HepG2 (cell line): ENCODE measurements around the gene VENTX. TPM values are rescaled to one million over a fixed set of nuclear protein-coding genes. Genes with fewer than 3 reads are reported as not detected.

Experiments
- ATAC-seq: fragments of 200-7000 bp; cut with Tn5 transposase; 3 replicates; pipeline ENCODE4 v1.9.1; 2020; ENCODE audit warnings: mild to moderate bottlenecking, moderate library complexity
- BruUV-seq: library from RNA; stranded (reverse); fragments of 400-500 nt; replicated peaks from 2 replicates; lab custom pipeline; 2021; lab: Mats Ljungman, UMichigan
- CTCF ChIA-PET: fragments of 300-600 bp; formaldehyde crosslinking; extraction: SDS; loops from one replicate; lab custom pipeline; 2021; ENCODE audit warnings: low total read pairs, inconsistent platforms, low intra/inter-chr PET ratio; lab: Yijun Ruan, JAX
- POLR2A ChIA-PET: fragments of 350-600 bp; sonication (Branson Sonifier 250); formaldehyde crosslinking; loops from one replicate; lab custom pipeline; 2020; ENCODE audit warnings: antibody characterized with exemption, inconsistent platforms; lab: Yijun Ruan, JAX
- DNase-seq: peaks from one replicate; pipeline ENCODE4 v3.0.0-alpha.2; 2015; ENCODE audit warnings: low spot score
- FAIRE-seq: peaks from 3 replicates; lab custom pipeline; 2011; peaks lifted over from hg19 to GRCh38; lab: Jason Lieb, UNC
- H2AFZ ChIP-seq: one replicate; pipeline ENCODE4 v1.6.1; 2011; ENCODE audit warnings: low read length, inconsistent platforms
- H3K27ac ChIP-seq: fragments of 300-600 bp; 3 replicates; pipeline ENCODE4 v1.8.0; 2011; ENCODE audit warnings: mixed run types, mild to moderate bottlenecking, mixed read lengths, low read length, inconsistent platforms; ENCODE audit not compliant: insufficient read depth; ENCODE audit errors: extremely low read length
- H3K27me3 ChIP-seq, 2 experiments: fragments of 200-600 bp in 1 of 2; 2 replicates in 1 of 2; 3 replicates in 1 of 2; pipeline versions ENCODE4 v1.6.0 to v1.8.0; 2011; ENCODE audit warnings: low read length in 2 of 2, mild to moderate bottlenecking in 2 of 2, moderate library complexity in 2 of 2, inconsistent platforms in 1 of 2; ENCODE audit not compliant: insufficient read depth in 2 of 2, control insufficient read depth in 1 of 2
- H3K36me3 ChIP-seq, 2 experiments: fragments of 200-600 bp in 1 of 2; replicated peaks in 1 of 2; 2 replicates in 1 of 2; 3 replicates in 1 of 2; pipeline versions ENCODE4 v1.5.1 to v1.8.0; 2011; ENCODE audit warnings: low read length in 2 of 2, inconsistent platforms in 1 of 2; ENCODE audit not compliant: insufficient read depth in 2 of 2, control insufficient read depth in 1 of 2
- H3K4me1 ChIP-seq: 2 replicates; pipeline ENCODE4 v1.5.1; 2012; ENCODE audit warnings: low read length, inconsistent platforms; ENCODE audit not compliant: insufficient read depth
- H3K4me2 ChIP-seq: 2 replicates; pipeline ENCODE4 v1.6.0; 2011; ENCODE audit warnings: low read depth, low read length, inconsistent platforms
- H3K4me3 ChIP-seq, 3 experiments: fragments of 200-600 bp in 1 of 3; sonication (generic), shearing (Covaris generic) in 1 of 3; replicated peaks in 1 of 3; 2 replicates each; pipeline ENCODE4 v1.5.1; 2011 to 2016; ENCODE audit warnings: low read length in 3 of 3, inconsistent platforms in 2 of 3, low read depth in 2 of 3, mild to moderate bottlenecking in 2 of 3, control low read depth in 1 of 3, mixed read lengths in 1 of 3; ENCODE audit not compliant: insufficient read depth in 1 of 3
- H3K79me2 ChIP-seq: one replicate; pipeline ENCODE4 v1.6.1; 2011; ENCODE audit warnings: low read length, inconsistent platforms; ENCODE audit not compliant: insufficient read depth
- H3K9ac ChIP-seq: 2 replicates; pipeline ENCODE4 v1.6.0; 2011; ENCODE audit warnings: mild to moderate bottlenecking, low read depth, low read length, inconsistent platforms; ENCODE audit not compliant: insufficient read depth
- H3K9me3 ChIP-seq: 2 replicates; pipeline ENCODE4 v1.5.1; 2012; ENCODE audit warnings: mild to moderate bottlenecking, low read length
- H4K20me1 ChIP-seq: 2 replicates; pipeline ENCODE4 v1.6.0; 2011; ENCODE audit warnings: inconsistent platforms, mild to moderate bottlenecking, low read length, moderate library complexity; ENCODE audit not compliant: insufficient read depth
- GABPA ChIP-seq, 2 experiments: IDR thresholded peaks; 2 replicates each; pipeline ENCODE4 v1.6.1; 2011 to 2016; ENCODE audit warnings: low read depth in 2 of 2, low read length in 1 of 2, missing biosample characterization in 1 of 2, missing genetic modification characterization in 1 of 2
- HMG20A ChIP-seq: IDR thresholded peaks from 2 replicates; pipeline ENCODE4 v1.6.1; 2016; ENCODE audit warnings: borderline replicate concordance
- RBFOX2 ChIP-seq: fragments of 200-400 bp; formaldehyde crosslinking; IDR thresholded peaks from 2 replicates; pipeline ENCODE4 v1.6.1; 2017; ENCODE audit warnings: low read depth, mild to moderate bottlenecking, low read length
- RFX1 ChIP-seq: fragments of 450-650 bp; IDR thresholded peaks from 2 replicates; pipeline ENCODE4 v1.6.1; 2017
- YEATS4 ChIP-seq: sonication (generic); formaldehyde crosslinking; IDR thresholded peaks from 2 replicates; pipeline ENCODE4 v1.4.0; 2020; ENCODE audit warnings: missing genetic modification reagents, borderline replicate concordance
- ZFY ChIP-seq: sonication (generic); formaldehyde crosslinking; IDR thresholded peaks from 2 replicates; pipeline ENCODE4 v1.4.0; 2020; ENCODE audit warnings: missing genetic modification reagents
- WGBS: methylation state at CpG from one replicate; pipeline ENCODE4 v1.1.6; 2017; ENCODE audit warnings: low lambda C conversion rate; 5-methylcytosine and 5-hydroxymethylcytosine counted together
- in situ Hi-C: cut with HindIII; loops from 2 replicates; pipeline ENCODE4 v1.10.0; 2017; ENCODE audit warnings: low pct_unique_long_range_greater_than_20kb; ENCODE audit not compliant: extremely low pct_ligation_motif_present
- intact Hi-C: fragments of 100-400 bp; cut with micrococcal nuclease; formaldehyde crosslinking; loops from one replicate; pipeline ENCODE4 v1.10.0; 2022; ENCODE audit not compliant: unreplicated experiment
- polyA plus RNA-seq, 8 experiments: library from polyadenylated mRNA; depleted of rRNA in 3 of 8; stranded (reverse) in 7 of 8; unstranded in 1 of 8; fragments of >200 nt; fragmentation: Illumina TruSeq in 4 of 8; extraction: Trizol in 4 of 8; gene quantifications; 2 replicates each; pipeline versions ENCODE4 v1.2.1 to v1.2.3, GENCODE V29; 2011 to 2016; ENCODE audit warnings: low read depth in 4 of 8, missing spikeins in 1 of 8, mixed read lengths in 1 of 8; ENCODE audit not compliant: insufficient read depth in 1 of 8
- total RNA-seq, 5 experiments: library from RNA; depleted of rRNA; stranded (reverse); fragments of >200 nt; fragmentation: Illumina TruSeq; extraction: Trizol; gene quantifications; 2 replicates each; pipeline ENCODE4 v1.2.3, GENCODE V29; 2016; ENCODE audit warnings: low read depth in 1 of 5
- TF ChIP-seq, protein P1 (sequence below): sonication (generic); formaldehyde crosslinking; conservative IDR thresholded peaks from 2 replicates; pipeline ENCODE4 v1.4.0; 2020; ENCODE audit warnings: mild to moderate bottlenecking, missing genetic modification reagents, moderate library complexity
- TF ChIP-seq, protein P2 (sequence below): sonication (generic); formaldehyde crosslinking; IDR thresholded peaks from 2 replicates; pipeline ENCODE4 v1.5.1; 2020; ENCODE audit warnings: mild to moderate bottlenecking, missing genetic modification reagents, moderate library complexity
- TF ChIP-seq, protein P3 (sequence below): sonication (generic); formaldehyde crosslinking; IDR thresholded peaks from 2 replicates; pipeline ENCODE4 v1.4.0; 2020; ENCODE audit warnings: missing genetic modification reagents
- TF ChIP-seq, protein P4 (sequence below): sonication (generic); formaldehyde crosslinking; IDR thresholded peaks from 2 replicates; pipeline ENCODE4 v1.4.0; 2020; ENCODE audit warnings: missing genetic modification reagents

VENTX gene
- total and polyA plus RNA-seq, 2 of the 13 experiments (the other 11 are each of a cell fraction or from before 2014, with no cell fraction given) = not detected

DNA sequence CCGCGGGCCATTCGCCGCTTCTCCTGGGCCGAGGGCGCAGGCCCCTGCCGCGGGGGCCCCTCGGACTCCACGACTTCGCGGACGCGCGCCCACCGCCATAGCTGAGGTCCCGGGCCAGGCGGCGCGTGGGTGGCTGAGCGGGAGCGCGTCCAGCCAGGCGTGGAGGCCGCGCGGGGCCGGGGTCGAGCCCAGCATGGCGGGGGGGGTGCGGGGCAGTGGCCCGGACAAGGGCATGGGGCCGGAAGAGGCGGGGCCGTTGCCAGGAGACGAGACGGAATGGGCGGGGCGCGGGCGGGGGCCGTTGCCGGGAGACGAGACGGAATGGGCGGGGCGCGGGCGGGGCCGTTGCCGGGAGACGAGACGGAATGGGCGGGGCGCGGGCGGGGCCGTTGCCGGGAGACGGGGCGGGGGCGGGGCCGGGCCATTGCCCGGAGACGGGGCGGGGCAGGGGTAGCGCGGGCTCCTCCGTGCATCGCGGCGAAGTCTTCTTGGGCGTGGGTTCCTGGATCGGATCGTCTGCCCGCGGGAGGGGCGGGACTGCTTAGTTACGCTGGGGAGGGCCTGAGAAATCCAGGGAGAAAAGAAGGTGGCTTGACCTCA, 24.2 kb downstream of the VENTX start:
- Histone ChIP-seq H3K4me3 (peak overlapping the region; percentile 42 to 74 (median 62); a peak in 5 of 6 replicates), H3K27me3 (peaks cover 9 to 49% of the 10 kb centered on the region in 2 experiments; a peak in 4 of 5 replicates), H3K79me2 (no peaks in the 10 kb centered on the region), H3K9ac (peak overlapping the region; percentile 34; the same call in 1 of the 2 replicates), H2AFZ (no peak overlapping the region), H3K27ac (no peak overlapping the region), H4K20me1 (no peaks in the 10 kb centered on the region), H3K4me1 (peaks cover 35% of the 10 kb centered on the region), H3K4me2 (peak overlapping the region; percentile 23; the same call in 1 of the 2 replicates), H3K36me3 (no peaks in the 10 kb centered on the region), H3K9me3 (no peaks in the 10 kb centered on the region)
- ATAC-seq (peak; percentile 17), DNase-seq (no peak), FAIRE-seq (no peak)
- intact Hi-C loops (no loop called here), in situ Hi-C loops (no loop called here)
- POLR2A ChIA-PET = no interaction called here
- WGBS = 29% methylated on average over 41 of the region's 79 CpGs
- BruUV-seq = no TSS peak
- CTCF ChIA-PET = no interaction called here
- TF ChIP-seq, protein P1, sequence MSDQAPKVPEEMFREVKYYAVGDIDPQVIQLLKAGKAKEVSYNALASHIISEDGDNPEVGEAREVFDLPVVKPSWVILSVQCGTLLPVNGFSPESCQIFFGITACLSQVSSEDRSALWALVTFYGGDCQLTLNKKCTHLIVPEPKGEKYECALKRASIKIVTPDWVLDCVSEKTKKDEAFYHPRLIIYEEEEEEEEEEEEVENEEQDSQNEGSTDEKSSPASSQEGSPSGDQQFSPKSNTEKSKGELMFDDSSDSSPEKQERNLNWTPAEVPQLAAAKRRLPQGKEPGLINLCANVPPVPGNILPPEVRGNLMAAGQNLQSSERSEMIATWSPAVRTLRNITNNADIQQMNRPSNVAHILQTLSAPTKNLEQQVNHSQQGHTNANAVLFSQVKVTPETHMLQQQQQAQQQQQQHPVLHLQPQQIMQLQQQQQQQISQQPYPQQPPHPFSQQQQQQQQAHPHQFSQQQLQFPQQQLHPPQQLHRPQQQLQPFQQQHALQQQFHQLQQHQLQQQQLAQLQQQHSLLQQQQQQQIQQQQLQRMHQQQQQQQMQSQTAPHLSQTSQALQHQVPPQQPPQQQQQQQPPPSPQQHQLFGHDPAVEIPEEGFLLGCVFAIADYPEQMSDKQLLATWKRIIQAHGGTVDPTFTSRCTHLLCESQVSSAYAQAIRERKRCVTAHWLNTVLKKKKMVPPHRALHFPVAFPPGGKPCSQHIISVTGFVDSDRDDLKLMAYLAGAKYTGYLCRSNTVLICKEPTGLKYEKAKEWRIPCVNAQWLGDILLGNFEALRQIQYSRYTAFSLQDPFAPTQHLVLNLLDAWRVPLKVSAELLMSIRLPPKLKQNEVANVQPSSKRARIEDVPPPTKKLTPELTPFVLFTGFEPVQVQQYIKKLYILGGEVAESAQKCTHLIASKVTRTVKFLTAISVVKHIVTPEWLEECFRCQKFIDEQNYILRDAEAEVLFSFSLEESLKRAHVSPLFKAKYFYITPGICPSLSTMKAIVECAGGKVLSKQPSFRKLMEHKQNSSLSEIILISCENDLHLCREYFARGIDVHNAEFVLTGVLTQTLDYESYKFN (CRISPR knock-in tag) = no peak
- TF ChIP-seq RFX1 (0 out of 2 replicates have a peak, but pooled peaks have one; percentile 9), GABPA (IDR thresholded peaks at IDR 0.05; ENCODE audit: low read depth, low read length) (peak; percentile 45), GABPA (CRISPR knock-in tag; IDR thresholded peaks at IDR 0.05; ENCODE audit: low read depth) (peak; percentile 52), HMG20A (CRISPR knock-in tag) (no peak), RBFOX2 (peak; percentile 86), ZFY (CRISPR knock-in tag) (peak; percentile 64; the same call in 1 of the 2 replicates), YEATS4 (0 out of 2 replicates have a peak, but pooled peaks have one; percentile 28)
- TF ChIP-seq, protein P2, sequence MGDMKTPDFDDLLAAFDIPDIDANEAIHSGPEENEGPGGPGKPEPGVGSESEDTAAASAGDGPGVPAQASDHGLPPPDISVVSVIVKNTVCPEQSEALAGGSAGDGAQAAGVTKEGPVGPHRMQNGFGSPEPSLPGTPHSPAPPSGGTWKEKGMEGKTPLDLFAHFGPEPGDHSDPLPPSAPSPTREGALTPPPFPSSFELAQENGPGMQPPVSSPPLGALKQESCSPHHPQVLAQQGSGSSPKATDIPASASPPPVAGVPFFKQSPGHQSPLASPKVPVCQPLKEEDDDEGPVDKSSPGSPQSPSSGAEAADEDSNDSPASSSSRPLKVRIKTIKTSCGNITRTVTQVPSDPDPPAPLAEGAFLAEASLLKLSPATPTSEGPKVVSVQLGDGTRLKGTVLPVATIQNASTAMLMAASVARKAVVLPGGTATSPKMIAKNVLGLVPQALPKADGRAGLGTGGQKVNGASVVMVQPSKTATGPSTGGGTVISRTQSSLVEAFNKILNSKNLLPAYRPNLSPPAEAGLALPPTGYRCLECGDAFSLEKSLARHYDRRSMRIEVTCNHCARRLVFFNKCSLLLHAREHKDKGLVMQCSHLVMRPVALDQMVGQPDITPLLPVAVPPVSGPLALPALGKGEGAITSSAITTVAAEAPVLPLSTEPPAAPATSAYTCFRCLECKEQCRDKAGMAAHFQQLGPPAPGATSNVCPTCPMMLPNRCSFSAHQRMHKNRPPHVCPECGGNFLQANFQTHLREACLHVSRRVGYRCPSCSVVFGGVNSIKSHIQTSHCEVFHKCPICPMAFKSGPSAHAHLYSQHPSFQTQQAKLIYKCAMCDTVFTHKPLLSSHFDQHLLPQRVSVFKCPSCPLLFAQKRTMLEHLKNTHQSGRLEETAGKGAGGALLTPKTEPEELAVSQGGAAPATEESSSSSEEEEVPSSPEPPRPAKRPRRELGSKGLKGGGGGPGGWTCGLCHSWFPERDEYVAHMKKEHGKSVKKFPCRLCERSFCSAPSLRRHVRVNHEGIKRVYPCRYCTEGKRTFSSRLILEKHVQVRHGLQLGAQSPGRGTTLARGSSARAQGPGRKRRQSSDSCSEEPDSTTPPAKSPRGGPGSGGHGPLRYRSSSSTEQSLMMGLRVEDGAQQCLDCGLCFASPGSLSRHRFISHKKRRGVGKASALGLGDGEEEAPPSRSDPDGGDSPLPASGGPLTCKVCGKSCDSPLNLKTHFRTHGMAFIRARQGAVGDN (CRISPR knock-in tag) = peak; percentile 18; the same call in 1 of the 2 replicates
- TF ChIP-seq, protein P3, sequence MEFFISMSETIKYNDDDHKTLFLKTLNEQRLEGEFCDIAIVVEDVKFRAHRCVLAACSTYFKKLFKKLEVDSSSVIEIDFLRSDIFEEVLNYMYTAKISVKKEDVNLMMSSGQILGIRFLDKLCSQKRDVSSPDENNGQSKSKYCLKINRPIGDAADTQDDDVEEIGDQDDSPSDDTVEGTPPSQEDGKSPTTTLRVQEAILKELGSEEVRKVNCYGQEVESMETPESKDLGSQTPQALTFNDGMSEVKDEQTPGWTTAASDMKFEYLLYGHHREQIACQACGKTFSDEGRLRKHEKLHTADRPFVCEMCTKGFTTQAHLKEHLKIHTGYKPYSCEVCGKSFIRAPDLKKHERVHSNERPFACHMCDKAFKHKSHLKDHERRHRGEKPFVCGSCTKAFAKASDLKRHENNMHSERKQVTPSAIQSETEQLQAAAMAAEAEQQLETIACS (CRISPR knock-in tag) = no peak
- TF ChIP-seq, protein P4, sequence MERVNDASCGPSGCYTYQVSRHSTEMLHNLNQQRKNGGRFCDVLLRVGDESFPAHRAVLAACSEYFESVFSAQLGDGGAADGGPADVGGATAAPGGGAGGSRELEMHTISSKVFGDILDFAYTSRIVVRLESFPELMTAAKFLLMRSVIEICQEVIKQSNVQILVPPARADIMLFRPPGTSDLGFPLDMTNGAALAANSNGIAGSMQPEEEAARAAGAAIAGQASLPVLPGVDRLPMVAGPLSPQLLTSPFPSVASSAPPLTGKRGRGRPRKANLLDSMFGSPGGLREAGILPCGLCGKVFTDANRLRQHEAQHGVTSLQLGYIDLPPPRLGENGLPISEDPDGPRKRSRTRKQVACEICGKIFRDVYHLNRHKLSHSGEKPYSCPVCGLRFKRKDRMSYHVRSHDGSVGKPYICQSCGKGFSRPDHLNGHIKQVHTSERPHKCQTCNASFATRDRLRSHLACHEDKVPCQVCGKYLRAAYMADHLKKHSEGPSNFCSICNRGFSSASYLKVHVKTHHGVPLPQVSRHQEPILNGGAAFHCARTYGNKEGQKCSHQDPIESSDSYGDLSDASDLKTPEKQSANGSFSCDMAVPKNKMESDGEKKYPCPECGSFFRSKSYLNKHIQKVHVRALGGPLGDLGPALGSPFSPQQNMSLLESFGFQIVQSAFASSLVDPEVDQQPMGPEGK = 0 out of 2 replicates have a peak, but pooled peaks have one; percentile 0
